A549 (cell line): ENCODE data around the gene BCL2L1. TPM values are rescaled to one million over a fixed set of nuclear protein-coding genes. Genes with fewer than 3 reads are reported as not detected.

Experiments
- ATAC-seq, 2 experiments: fragments of 200-7000 bp in 1 of 2; fragments of >200 bp in 1 of 2; cut with Nextera tagmentation in 1 of 2; cut with Tn5 transposase in 1 of 2; 3 replicates each; pipeline versions ENCODE4 v1.8.0 to v1.9.1; 2018 to 2020; ENCODE audit warnings: mild to moderate bottlenecking in 1 of 2, moderate library complexity in 1 of 2
- CTCF ChIA-PET: fragments of 300-600 bp; sonication (Branson Sonifier 250); formaldehyde crosslinking; extraction: SDS; loops from one replicate; lab custom pipeline; 2021; ENCODE audit warnings: antibody characterized with exemption, inconsistent platforms; lab: Yijun Ruan, JAX
- POLR2A ChIA-PET: fragments of 350-600 bp; formaldehyde crosslinking; extraction: SDS; loops from one replicate; lab custom pipeline; 2021; ENCODE audit warnings: antibody characterized with exemption, inconsistent platforms; lab: Yijun Ruan, JAX
- DNase-seq, 2 experiments: peaks; one replicate each; pipeline versions ENCODE4 v3.0.0 to v3.0.0-alpha.2; 2011 to 2016; ENCODE audit warnings: low read depth in 1 of 2, low spot score in 1 of 2
- FAIRE-seq: peaks from 2 replicates; lab custom pipeline; 2011; peaks lifted over from hg19 to GRCh38; lab: Jason Lieb, UNC
- H3K27ac ChIP-seq, 2 experiments: fragments of >200 bp; sonication (Bioruptor Twin); formaldehyde crosslinking; 3 replicates each; pipeline ENCODE4 v1.5.1; 2016 to 2017
- H3K4me1 ChIP-seq: fragments of >200 bp; sonication (Bioruptor Twin); formaldehyde crosslinking; 3 replicates; pipeline ENCODE4 v1.6.1; 2016
- H3K4me2 ChIP-seq: fragments of >200 bp; sonication (Bioruptor Twin); formaldehyde crosslinking; 3 replicates; pipeline ENCODE4 v1.6.1; 2016
- H3K4me3 ChIP-seq: fragments of >200 bp; sonication (Bioruptor Twin); formaldehyde crosslinking; 3 replicates; pipeline ENCODE4 v1.5.1; 2016
- H3K9me3 ChIP-seq: fragments of >200 bp; sonication (Bioruptor Twin); formaldehyde crosslinking; 3 replicates; pipeline ENCODE4 v1.6.1; 2016
- ATOH8 ChIP-seq: fragments of 250-450 bp; sonication (Bioruptor Pico); IDR thresholded peaks from 2 replicates; pipeline ENCODE4 v1.5.0; 2020; ENCODE audit warnings: low read depth, mild to moderate bottlenecking, moderate library complexity
- BCL3 ChIP-seq: fragments of >200 bp; sonication (Bioruptor Twin); formaldehyde crosslinking; IDR thresholded peaks from 3 replicates; pipeline ENCODE4 v1.6.1; 2016
- CBX2 ChIP-seq: fragments of 200-600 bp; sonication (generic); IDR thresholded peaks from 2 replicates; pipeline ENCODE4 v1.6.1; 2016; ENCODE audit warnings: low read depth, mild to moderate bottlenecking, borderline replicate concordance
- CBX8 ChIP-seq: fragments of 200-600 bp; sonication (generic); IDR thresholded peaks from 2 replicates; pipeline ENCODE4 v1.6.1; 2016
- CHD2 ChIP-seq: fragments of 150-350 bp; IDR thresholded peaks from 2 replicates; pipeline ENCODE4 v1.6.1; 2014; ENCODE audit warnings: low read length; ENCODE audit not compliant: partially characterized antibody
- CHD4 ChIP-seq: fragments of 200-600 bp; sonication (generic); IDR thresholded peaks from 2 replicates; pipeline ENCODE4 v1.6.1; 2016; ENCODE audit warnings: antibody characterized with exemption, mild to moderate bottlenecking, borderline replicate concordance
- CTCF ChIP-seq: fragments of >200 bp; sonication (Bioruptor Twin); formaldehyde crosslinking; IDR thresholded peaks from 3 replicates; pipeline ENCODE4 v1.5.1; 2016
- EP300 ChIP-seq, 2 experiments: fragments of >200 bp; sonication (Bioruptor Twin); formaldehyde crosslinking; IDR thresholded peaks; 2 replicates in 1 of 2; 3 replicates in 1 of 2; pipeline ENCODE4 v1.6.1; 2016 to 2017
- FOSL2 ChIP-seq, 2 experiments: fragments of 450-650 bp in 1 of 2; fragments of >200 bp in 1 of 2; sonication (Bioruptor Twin) in 1 of 2; formaldehyde crosslinking; IDR thresholded peaks; 2 replicates each; pipeline versions ENCODE4 v1.5.0 to v1.6.1; 2016 to 2020; ENCODE audit warnings: mild to moderate bottlenecking in 1 of 2, moderate library complexity in 1 of 2
- GATA3 ChIP-seq: IDR thresholded peaks from 2 replicates; pipeline ENCODE4 v1.6.1; 2012; ENCODE audit warnings: borderline replicate concordance
- HDAC2 ChIP-seq: fragments of 200-600 bp; sonication (generic); IDR thresholded peaks from 2 replicates; pipeline ENCODE4 v1.6.1; 2016
- HOXB13 ChIP-seq: fragments of 250-450 bp; sonication (Bioruptor Pico); IDR thresholded peaks from 2 replicates; pipeline ENCODE4 v1.5.0; 2020; ENCODE audit warnings: low read depth, mild to moderate bottlenecking, moderate library complexity
- JUN ChIP-seq, 2 experiments: fragments of >200 bp; sonication (Bioruptor Twin); formaldehyde crosslinking; IDR thresholded peaks; 2 replicates in 1 of 2; 3 replicates in 1 of 2; pipeline ENCODE4 v1.6.1; 2016 to 2017
- JUNB ChIP-seq: fragments of >200 bp; sonication (Bioruptor Twin); formaldehyde crosslinking; IDR thresholded peaks from 2 replicates; pipeline ENCODE4 v1.6.1; 2016
- MAX ChIP-seq: IDR thresholded peaks from 2 replicates; pipeline ENCODE4 v1.6.1; 2012
- MAZ ChIP-seq: fragments of 150-350 bp; IDR thresholded peaks from 2 replicates; pipeline ENCODE4 v1.6.1; 2014; ENCODE audit warnings: antibody characterized with exemption, low read depth, low read length, borderline replicate concordance
- PBX3 ChIP-seq: IDR thresholded peaks from 2 replicates; pipeline ENCODE4 v1.6.1; 2012
- RAD21 ChIP-seq, 2 experiments: fragments of >200 bp in 1 of 2; sonication (Bioruptor Twin) in 1 of 2; formaldehyde crosslinking in 1 of 2; IDR thresholded peaks in 1 of 2; conservative IDR thresholded peaks in 1 of 2; 2 replicates in 1 of 2; 3 replicates in 1 of 2; pipeline ENCODE4 v1.6.1; 2012 to 2018; ENCODE audit warnings: inconsistent platforms in 1 of 2
- RCOR1 ChIP-seq: fragments of 150-350 bp; IDR thresholded peaks from 2 replicates; pipeline ENCODE4 v1.6.1; 2014; ENCODE audit warnings: antibody characterized with exemption, low read length, low read depth
- RFX5 ChIP-seq: fragments of 450-650 bp; IDR thresholded peaks from 2 replicates; pipeline ENCODE4 v1.7.1; 2014; ENCODE audit warnings: antibody characterized with exemption, mild to moderate bottlenecking, moderate library complexity
- SMC3 ChIP-seq: fragments of >200 bp; sonication (Bioruptor Twin); formaldehyde crosslinking; IDR thresholded peaks from 3 replicates; pipeline ENCODE4 v1.6.1; 2018; ENCODE audit warnings: inconsistent platforms
- SREBF2 ChIP-seq: fragments of 450-650 bp; IDR thresholded peaks from 2 replicates; pipeline ENCODE4 v1.6.1; 2014; ENCODE audit warnings: mild to moderate bottlenecking, moderate library complexity
- ZNF302 ChIP-seq: fragments of 250-450 bp; sonication (Bioruptor Pico); IDR thresholded peaks from 2 replicates; pipeline ENCODE4 v1.9.0; 2021; ENCODE audit warnings: inconsistent platforms, mild to moderate bottlenecking, moderate library complexity
- ZSCAN20 ChIP-seq: fragments of 250-450 bp; sonication (Bioruptor Pico); IDR thresholded peaks from 2 replicates; pipeline ENCODE4 v1.8.0; 2022; ENCODE audit warnings: mild to moderate bottlenecking, moderate library complexity
- WGBS: methylation state at CpG from one replicate; pipeline ENCODE4 v1.1.6; 2017; ENCODE audit errors: missing lambda C conversion rate; 5-methylcytosine and 5-hydroxymethylcytosine counted together
- polyA plus RNA-seq, 4 experiments: library from polyadenylated mRNA; depleted of rRNA in 3 of 4; stranded (reverse); fragments of >200 nt; fragmentation: RNase III in 1 of 4; extraction: RNeasy Plus Mini Kit Qiagen cat#74134 plus additional on column Dnase treatment in 1 of 4; gene quantifications; 2 replicates in 3 of 4; 3 replicates in 1 of 4; pipeline ENCODE4 v1.2.3, GENCODE V29; 2011 to 2017

The BCL2L1 gene
- polyA plus RNA-seq, 2 of the 4 experiments (the other 2 are of a cell fraction): 154 to 178 TPM

GRCh38 chr20:31698803-31699718 is 23.6 kb downstream of the BCL2L1 start (continued):
- TF ChIP-seq CTCF (no peak), JUN (IDR thresholded peaks at IDR 0.05) (peak in 1 of 2 experiments; percentile 34; a peak in 1 of 5 replicates), BCL3 (no peak), HDAC2 (no peak), GATA3 (peak; percentile 28; the same call in 1 of the 2 replicates), ZSCAN20 (CRISPR knock-in tag) (0 out of 2 replicates have a peak, but pooled peaks have one; percentile 2), EP300 (IDR thresholded peaks at IDR 0.05) (peak; percentile 39 to 58; a peak in 2 of 5 replicates), MAZ (no peak), CHD4 (no peak), CHD2 (no peak)

GRCh38 chr20:31698243-31698802 is 24.3 kb downstream of the BCL2L1 start:
- ChIA-PET CTCF (interaction anchor here (1.0 to 13.2 kb wide), 10 partner anchors 8 to 129 kb away, joined by 3 to 159 read pairs (median 8); partner anchors contain the start of gene BCL2L1), POLR2A (interaction anchor here (0.9 to 3.4 kb wide), 3 partner anchors 13 to 15 kb away, joined by 3 to 11 read pairs (median 4); no protein-coding TSS in a partner anchor)
- Histone ChIP-seq H3K4me3 (no peak overlapping the region), H3K27ac (peak overlapping the region; percentile 89 to 95), H3K4me2 (peak overlapping the region; percentile 52), H3K4me1 (peaks cover 100% of the 10 kb centered on the region), H3K9me3 (no peaks in the 10 kb centered on the region)
- WGBS: 95% methylated on average over 8 of the region's 8 CpGs
- TF ChIP-seq CBX8 (no peak), MAZ (no peak), JUN (IDR thresholded peaks at IDR 0.05) (0 out of 5 replicates have a peak, but pooled peaks of 1 of the 2 experiments have one; percentile 6)
- DNase-seq (no peak), FAIRE-seq (no peak), ATAC-seq (no peak)

GRCh38 chr20:31695849-31696804 is 26.5 kb downstream of the BCL2L1 start:
- FAIRE-seq (no peak), DNase-seq (peak; percentile 85 to 92), ATAC-seq (peak; percentile 74 to 84)
- Histone ChIP-seq H3K4me1 (peaks cover 100% of the 10 kb centered on the region), H3K9me3 (no peaks in the 10 kb centered on the region), H3K4me2 (peak overlapping the region; percentile 74), H3K27ac (peak overlapping the region; percentile 89 to 95), H3K4me3 (peak overlapping the region; percentile 22; the same call in 1 of the 3 replicates)
- 33% methylated on average over 12 of the region's 12 CpGs for WGBS
- POLR2A ChIA-PET: interaction anchor here (0.6 to 2.6 kb wide), 9 partner anchors 8 to 92 kb away, joined by 3 to 17 read pairs (median 4); partner anchors contain the start of gene BCL2L1
- CTCF ChIA-PET: interaction anchor here (0.8 to 13.2 kb wide), 14 partner anchors 9 to 133 kb away, joined by 3 to 159 read pairs (median 5); partner anchors contain the start of gene BCL2L1
- TF ChIP-seq HOXB13 (CRISPR knock-in tag): 0 out of 2 replicates have a peak, but pooled peaks have one; percentile 16
- no peak for TF ChIP-seq MAZ
- TF ChIP-seq RAD21 (conservative IDR thresholded peaks at IDR 0.05 in 1 of 2, IDR thresholded peaks at IDR 0.05 in 1 of 2): peak in 1 of 2 experiments; percentile 12; a peak in 1 of 5 replicates
- peak; percentile 71 for TF ChIP-seq PBX3
- no peak for TF ChIP-seq SREBF2
- peak; percentile 96 for TF ChIP-seq JUNB
- peak; percentile 88 for TF ChIP-seq FOSL2 (IDR thresholded peaks at IDR 0.05)
- TF ChIP-seq FOSL2 (CRISPR knock-in tag; IDR thresholded peaks at IDR 0.05): peak; percentile 94
- TF ChIP-seq CBX2: no peak
- TF ChIP-seq RFX5: no peak
- peak; percentile 84 for TF ChIP-seq MAX
- TF ChIP-seq GATA3: peak; percentile 94
- peak; percentile 36; the same call in 2 of the 3 replicates for TF ChIP-seq SMC3
- TF ChIP-seq RCOR1: no peak
- TF ChIP-seq ZNF302 (CRISPR knock-in tag): no peak
- TF ChIP-seq ATOH8 (CRISPR knock-in tag): no peak
